Measurements from ENCODE around the gene DDOST.

DNA sequence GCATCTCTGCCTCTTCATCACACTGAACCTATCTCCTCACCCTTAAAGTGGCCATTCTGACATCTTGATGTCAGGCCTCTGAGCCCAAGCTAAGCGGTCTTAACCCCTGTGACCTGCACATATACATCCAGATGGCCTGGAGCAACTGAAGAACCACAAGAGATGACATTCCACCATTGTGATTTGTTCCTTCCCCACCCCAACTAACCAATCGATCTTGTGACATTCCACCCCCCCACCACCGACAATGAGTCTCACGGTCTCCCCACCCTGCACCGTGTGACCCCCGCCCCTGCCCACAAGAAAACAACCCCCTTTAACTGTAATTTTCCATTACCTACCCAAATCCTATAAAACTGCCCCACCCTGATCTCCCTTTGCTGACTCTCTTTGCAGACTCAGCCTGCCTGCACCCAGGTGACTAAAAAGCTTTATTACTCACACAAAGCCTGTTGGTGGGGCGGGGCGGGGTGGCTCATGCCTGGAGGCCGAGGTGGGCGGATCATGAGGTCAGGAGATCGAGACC is 48.9 kb downstream of the DDOST start:
- TF ChIP-seq GATA2 (IDR thresholded peaks at IDR 0.05; ENCODE audit: low read depth, low read length) (no peak), GATA3 (IDR thresholded peaks at IDR 0.05; ENCODE audit: low read depth, low read length) (no peak)

Measured in SH-SY5Y (cell line).